GM21786 (cell line): ENCODE data around the gene RRAGD.

ENCODE experiments used
- ATAC-seq: cut with Tn5 transposase; IDR thresholded peaks from one replicate; pipeline ENCODE4 v1.9.1; 2021; ENCODE audit not compliant: unreplicated experiment

Gene RRAGD, protein sequence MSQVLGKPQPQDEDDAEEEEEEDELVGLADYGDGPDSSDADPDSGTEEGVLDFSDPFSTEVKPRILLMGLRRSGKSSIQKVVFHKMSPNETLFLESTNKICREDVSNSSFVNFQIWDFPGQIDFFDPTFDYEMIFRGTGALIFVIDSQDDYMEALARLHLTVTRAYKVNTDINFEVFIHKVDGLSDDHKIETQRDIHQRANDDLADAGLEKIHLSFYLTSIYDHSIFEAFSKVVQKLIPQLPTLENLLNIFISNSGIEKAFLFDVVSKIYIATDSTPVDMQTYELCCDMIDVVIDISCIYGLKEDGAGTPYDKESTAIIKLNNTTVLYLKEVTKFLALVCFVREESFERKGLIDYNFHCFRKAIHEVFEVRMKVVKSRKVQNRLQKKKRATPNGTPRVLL

DNA sequence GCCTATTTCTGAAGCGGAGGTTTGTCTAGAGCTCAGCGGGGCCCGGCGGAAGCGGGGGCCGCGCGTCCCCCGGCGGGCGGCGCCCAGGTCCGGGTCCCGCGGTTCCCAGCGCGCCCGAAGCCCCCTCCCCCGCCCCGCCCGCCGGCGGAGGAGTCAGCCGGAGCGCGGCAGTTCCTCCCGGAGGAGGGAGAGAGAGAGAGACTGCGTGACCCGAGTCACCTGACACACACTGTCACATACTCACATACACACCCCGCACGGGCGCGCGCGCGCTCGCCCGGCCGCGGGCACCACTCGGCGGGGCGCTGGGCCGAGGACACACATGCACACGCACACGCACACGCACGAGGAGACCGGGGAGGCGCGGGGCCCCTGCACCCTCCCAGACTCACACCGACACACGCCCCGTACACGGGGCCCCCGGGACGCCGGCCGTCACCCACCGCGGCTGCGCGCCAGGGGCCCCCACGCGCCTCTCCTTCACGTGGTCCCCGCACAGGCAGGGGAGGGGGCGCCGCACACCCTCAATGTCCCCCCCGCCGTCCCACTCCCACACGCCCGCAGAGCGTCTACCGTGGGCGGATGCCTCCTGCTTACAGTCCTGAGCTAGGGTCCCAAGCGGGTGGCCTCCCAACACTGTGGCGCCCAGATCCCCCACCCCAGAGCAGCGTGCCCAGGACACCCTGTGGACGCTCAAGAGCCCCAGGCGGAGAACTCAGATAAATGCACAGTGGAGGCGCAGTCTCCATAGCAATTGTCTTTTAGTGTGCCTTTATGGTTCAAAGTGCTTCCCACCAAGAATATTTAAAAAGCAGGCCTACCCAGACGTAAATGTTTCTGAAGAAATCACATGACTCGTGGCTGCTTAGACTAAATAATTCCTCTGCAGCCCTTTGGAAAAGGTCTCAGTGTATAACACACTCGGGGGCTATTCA is at the start of gene RRAGD:
TSS of gene RRAGD (minus strand) at position 203 of the 935 bp plus-strand sequence. CDS start 280 bp downstream, outside the sequence.
- peak; percentile 68 for ATAC-seq

DNA sequence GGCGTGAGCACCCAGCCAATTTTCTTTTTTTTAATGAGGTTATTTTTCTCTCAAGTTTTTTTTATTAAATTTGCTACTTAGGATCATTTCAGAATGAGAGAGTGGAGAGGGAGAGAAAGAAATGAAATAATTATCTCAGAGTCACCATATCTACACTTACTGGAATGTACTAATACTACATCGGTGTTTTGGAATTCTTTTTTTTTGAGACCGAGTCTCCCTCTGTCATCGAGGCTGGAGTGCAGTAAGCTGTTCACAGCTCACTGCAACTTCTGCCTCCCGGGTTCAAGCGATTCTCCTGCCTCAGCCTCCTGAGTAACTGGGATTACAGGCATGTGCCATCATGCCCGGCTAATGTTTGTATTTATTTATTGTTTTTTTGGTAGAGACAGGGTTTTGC is 48.6 kb upstream of the RRAGD start:
- ATAC-seq = no peak

DNA sequence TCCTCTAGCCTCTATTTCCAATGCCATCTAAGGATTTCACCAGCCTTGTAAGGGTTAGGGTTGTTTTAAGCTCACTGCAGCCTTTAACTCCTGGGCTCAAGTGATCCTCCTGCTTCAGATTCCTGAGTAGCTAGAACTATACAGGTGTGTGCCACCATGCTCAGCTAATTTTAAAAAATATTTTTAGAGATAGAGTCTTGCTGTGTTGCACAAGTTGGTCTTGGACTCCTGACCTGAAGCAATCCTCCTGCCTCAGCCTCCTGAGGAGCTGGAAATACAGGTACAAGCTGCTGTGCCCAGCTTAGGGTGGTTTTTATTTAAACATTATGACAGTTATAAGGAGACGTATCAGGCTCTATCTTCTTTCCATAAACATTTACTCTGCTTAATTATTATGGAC is 47.4 kb upstream of the RRAGD start:
- ATAC-seq = no peak

DNA sequence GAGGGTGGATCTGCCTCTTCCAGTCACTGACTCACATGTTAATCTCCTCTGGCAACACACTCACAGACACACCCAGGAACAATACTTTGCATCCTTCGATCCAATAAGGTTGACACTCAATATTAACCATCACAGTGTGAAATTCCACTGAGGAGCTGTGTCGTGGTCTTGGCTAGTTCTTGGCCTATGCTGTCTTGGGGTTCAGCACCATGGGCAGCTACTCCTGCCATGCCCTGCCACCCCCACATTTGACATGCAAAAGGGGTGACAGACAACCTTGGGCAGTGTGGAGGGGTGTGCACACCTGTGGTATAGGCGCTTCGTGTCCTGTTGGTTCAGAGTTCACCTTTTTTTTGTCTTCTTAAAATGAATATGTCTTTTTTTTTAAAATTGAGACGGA is 46.6 kb upstream of the RRAGD start:
- no peak for ATAC-seq

DNA sequence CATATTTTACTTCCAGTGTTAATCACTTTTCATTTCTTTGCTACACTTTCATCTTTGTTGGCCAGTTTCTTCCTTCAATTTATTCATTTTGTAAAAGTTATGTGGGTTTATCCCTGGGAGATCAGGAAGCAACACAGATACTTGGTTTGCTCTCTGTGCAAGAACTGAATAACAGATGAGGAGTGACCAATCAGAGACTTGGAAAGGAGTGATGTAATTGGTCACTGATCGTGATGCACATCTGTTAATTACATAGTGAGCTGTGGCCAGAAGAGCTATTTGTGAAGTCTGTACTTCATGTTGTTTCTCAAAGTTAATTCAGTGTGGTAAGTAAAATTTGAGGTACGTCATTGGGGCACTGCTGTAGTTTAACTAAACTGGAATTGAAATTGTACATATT is 42.2 kb upstream of the RRAGD start:
- ATAC-seq = no peak

DNA sequence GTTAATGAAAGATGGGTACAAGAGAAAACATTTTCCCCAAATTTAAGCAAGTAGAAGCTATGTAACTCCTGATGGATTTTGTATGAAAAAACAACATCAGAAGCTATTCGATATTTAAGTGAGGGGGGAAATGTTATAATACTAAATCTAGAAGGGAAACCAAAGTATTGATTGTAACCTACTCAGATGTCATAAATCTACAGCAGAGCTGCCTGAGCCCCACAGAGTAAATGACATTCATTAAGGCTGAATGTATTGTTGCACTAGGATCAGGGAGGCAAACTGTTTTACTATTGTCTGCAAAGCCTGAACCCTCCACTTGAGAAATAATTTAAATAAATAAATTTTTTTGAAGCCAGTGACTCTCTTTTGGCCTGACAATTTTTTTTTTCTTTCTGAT is 40.2 kb upstream of the RRAGD start:
- ATAC-seq = no peak

DNA sequence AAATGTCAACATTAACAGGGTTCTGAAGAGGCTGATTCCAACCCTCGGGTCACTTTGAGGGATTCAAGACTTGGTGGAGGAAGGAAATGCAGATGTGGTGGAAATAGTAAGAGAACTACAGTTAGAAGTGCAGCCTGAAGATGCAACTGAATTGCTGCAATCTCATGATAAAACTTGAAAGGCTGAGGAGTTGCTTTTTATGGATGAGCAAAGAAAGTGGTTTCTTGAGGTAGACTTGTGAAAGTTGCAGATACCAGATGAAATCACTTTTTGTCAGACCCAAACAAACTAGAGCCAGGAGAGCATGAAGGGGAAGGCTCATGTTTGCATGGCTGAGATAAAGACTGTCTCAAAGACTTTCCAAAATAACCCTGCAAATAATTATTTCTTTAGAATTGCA is 37.1 kb upstream of the RRAGD start:
- ATAC-seq = no peak

DNA sequence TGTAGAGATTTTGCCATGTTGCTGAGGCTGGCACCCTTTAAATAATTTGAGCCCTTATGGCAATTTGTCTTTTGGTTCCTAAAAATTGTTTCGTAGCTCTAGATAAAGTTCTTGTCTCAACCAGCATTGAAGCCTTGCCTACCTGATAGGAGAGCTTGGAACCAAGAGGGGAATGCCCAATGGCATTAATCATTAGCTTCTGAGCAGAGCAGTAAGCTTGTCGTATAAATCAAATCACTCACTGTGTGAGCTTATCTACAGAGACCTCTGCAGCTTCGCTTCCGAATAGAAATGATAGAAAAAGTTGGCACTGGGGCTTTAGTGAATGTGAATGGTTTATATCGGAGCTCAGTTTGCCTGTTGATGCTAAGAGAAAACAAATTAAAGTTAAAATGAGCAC is 31.6 kb upstream of the RRAGD start:
- ATAC-seq = no peak

DNA sequence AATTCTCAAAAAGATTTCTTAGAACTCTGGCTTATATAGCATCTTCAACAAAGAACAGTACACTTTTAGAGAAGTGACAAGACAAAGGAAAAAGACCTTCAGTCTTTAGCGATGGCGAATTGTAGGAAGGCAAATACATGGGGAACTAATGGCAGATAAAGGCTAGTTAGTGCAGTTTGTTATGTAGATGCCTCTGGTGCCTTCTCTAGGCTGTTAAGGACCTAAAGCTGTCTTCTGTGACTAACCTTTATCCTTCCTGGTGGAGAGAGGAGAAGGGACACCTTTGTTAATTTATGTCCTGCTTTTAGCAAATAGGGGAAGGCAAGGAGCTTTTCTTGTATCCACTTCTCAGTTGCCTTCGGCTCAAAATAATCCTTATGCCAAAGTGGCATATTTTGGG is 28.1 kb upstream of the RRAGD start:
- no peak for ATAC-seq

DNA sequence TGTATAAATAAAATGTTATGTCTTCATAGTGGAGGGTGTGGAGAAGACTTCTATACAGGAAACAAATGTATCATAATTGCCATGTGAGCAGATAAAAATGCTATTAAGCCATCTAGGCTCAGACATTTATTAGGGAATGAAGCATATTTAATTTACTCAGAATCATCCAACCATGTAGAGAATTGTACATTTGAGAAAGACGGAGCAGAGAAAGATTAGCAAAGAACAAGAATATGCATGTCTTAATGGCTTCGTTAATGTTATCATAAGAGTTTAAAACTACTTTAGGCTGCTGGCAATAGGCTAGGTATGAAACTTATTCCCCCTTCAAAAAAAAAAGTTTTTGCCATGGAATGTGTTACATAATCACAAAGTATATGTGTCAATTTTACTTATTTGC is 26.9 kb upstream of the RRAGD start:
- ATAC-seq = no peak

DNA sequence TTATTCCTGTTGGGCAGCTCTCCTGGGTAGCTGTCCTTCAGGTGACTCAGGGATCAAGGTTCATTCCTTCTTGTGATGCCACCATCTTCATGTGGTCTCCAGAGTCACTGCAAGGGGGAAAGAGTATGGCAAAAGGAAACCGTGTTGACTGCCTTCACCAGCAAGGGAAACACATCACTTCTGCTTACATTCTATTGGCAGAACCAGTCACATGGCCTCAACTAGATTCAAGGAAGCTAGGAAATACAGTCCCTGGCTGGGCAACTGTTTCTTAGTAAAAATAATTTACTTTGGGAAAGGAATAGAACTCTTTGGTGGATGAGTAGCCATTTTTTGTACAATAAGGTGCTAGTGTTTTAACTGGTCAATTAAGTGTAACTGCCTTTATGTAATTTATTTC is 26.2 kb upstream of the RRAGD start:
- no peak for ATAC-seq

DNA sequence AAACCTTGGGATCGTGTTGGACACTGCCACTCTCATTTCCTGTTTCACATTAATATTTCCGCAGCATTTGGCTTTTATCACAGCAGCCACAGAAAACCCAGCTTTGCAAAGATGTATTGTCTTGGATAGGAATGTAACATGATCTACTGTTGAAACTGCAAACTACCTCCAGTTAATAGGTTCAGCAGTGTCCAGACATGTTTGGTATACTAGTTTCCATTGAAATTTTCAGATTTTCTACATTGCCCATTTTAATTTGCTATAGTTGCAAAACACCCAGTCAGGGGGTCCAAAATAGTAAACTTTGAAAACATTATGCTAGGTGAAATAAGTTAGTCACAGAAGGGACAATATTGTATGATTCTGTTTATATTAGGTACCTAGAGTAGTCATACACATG is 24.2 kb upstream of the RRAGD start:
- ATAC-seq = no peak

DNA sequence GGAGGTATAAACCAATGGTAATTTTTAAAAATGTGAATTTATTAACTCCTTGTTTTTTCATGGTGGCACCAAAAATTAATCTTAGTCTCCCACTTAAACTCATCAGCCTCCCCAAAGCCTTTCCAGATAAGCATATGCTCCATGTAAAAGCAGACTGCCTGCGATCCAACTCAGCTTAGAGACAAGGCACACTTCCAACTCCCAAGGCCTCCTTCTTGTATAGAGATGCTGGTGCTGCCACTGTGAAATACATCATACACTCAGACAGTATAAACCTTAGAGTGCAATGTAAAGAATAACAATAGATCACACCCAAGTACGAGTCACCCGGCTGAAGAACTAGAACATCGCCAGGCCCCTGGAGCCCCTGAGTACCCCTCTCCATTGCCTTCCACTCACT is 22.9 kb upstream of the RRAGD start:
- no peak for ATAC-seq

DNA sequence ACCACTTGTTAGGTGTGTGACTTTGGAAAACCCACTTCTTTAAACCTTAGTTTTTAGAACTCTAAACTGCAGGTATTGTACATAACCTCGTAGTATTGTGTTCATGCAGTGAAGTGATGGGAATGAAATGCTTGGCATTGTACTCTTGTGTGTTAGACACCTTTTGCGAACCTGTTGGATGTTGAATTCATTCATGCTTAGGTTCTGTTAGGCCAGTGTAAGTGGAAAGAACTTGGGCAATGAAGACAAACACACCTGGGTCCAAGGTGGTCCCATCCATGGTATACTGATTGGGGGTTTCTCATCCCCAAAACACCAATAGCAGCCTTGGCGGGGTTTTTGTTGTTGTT is 22.1 kb upstream of the RRAGD start:
- ATAC-seq = no peak

DNA sequence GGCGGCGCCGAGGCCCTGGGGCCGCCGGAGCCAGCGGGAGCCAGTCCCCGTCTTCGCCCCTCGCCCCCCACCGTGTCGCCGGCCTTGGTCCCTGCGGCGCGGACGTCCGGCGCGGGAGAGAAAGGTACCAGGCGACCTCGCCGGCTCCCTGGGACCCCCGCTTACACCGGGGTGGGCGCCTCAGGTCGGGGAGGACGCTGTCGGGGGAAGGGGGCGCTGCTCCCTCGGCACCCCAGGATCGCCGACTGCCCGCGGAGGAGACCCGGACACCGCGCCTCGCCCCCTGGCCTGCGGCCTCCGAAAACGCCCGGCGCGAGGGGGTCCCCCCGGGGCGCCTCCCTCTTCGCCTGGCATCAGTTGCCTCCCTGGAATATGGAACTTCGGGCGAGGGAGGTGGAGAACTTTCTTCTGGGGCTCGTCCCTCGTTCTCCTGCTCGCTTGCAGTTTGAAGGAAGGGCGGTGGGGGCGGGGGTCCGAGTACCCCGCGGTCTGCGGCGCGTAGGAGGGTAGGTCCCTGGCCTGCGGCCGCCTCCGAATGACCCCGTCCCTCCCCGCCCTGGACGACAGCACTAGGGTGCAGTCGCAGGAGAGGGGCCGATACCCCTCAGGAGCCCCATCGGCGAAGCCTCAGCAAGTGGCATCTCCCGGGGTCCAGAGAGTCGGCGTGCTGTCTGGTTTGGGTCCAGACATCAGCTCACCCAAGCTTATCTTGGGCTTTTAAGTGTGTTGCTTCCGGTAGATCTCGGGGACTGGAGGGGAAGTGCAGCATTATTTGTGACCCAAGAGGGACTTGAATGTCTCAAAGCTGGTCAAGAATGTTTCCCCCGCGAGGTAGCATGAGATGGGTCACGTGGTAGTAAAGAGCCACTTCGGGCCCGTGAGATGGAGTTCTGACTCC is 21.4 kb upstream of the RRAGD start:
- peak; percentile 41 for ATAC-seq

DNA sequence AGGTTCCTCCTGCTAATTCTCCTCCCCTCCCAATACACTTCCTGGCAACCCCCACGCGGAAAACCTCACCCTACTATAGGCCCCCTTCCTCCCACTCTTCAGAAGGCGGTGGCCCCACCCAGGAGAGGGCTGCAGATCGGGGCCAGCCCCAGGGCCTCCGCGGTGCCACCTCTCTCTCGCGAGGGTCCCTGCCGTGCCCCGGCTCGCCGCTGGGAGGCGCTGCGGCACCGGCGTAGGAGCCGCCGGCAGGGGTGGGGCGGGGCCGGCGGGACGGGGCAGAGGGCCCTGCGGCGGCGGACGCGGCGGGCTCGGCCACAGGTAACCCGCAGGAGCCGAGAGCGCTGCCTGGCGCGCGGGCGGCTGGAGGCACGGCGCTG is 20.8 kb upstream of the RRAGD start, which contains the start of gene ANKRD6:
TSS of gene ANKRD6 (plus strand) at position 278 of the 377 bp plus-strand sequence. CDS start 133,825 bp downstream, outside the sequence.
- peak; percentile 86 for ATAC-seq

DNA sequence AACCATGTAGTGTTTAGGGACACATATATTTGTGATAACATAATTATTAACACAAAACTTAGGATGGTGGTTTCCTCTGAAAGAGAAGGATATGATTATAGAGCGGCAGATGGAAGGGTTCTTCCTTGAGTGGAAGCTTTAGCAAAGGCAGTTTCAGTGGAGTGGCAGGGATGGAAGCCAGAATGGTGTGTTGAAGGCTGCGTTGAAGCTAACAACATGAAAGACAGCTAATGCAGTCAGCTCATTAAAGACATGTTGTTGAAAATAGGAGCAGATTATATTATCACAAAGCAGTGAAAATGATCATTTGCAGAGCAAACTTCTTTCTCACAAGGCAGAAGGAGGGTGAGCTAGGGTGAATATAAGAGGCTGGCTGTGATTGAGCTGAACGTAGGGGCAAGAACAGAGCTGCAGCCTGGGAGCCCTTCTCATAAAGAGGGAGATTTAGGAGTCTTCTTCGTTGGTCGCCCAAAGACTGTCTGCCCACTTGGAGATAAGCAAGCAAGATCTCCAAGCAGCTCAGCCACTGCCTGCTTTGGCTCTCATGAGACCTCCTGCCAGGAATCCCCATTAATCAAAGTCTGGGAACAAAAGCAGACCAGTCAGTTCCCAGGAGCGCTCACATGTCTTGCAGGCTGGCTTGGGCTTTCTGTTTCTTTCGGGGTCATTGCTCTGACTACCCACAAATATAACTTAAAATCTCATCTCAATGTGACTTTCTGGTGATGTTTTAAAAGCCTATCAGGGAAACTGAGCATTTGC is 18.3 kb upstream of the RRAGD start:
- ATAC-seq = no peak

DNA sequence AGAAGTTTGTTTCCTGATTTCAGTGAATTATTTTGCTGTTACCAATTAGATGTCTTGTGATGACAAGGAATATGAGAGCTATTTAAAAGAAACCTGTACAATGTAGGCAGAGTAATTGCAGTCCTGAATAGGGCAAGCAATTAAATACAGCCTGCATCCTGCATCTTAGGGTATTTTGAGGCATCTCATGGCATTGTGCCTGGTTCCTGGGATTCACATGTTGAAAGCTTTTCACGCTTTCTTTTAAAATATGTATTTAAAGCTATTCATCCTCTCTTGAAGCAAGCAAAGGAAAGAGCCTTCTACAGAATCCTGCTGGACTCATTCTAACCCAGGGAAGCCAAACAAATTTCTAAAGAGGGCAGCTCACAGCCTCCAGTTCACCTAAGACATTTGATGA is 4.7 kb upstream of the RRAGD start:
- ATAC-seq = no peak

DNA sequence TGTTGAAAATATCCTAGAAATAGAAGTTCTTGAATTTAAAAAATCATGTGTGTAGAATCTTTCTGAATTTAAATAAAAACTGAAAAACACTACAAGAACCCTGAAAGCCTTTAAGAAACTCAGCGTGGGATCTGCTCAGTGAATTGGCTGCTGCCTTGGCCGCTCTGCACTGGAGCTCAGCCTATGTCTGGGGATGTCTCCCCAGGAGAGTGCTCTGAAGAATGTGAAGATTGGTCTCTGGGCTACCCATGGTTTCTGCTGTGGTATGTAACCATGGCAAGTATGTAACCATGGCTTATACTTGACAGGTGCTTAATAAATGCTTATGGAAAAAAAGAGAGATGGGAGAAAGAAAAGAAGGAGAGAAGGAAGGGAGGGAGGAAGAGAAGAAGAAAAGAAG is 3.1 kb upstream of the RRAGD start:
- no peak for ATAC-seq

DNA sequence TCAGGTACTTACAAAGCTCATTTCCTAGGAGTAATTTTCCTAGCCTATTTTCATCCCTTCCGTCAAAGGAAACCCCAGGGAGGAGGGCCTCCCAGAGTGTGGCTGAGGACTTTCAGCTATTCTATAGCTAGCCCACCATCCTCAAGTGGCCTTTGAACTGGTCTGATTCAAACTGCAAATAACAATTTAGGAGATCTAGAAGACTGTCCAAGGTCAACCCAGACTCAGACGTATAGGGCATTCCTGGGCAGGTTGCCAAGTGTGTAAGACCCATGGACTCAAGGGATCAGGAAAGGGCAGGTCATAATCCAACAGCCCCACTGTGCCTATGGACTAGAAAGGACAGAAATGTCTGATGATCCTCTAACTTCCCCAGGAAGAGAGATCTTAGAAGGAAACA is 2.1 kb upstream of the RRAGD start:
- ATAC-seq = no peak
